ENCODE data around the gene GLIS1.
"Not testable (repeated sequence)": the region's sequence is repeated elsewhere in the genome, so short reads cannot be mapped to it uniquely, and the experiment has no call there.

The GLIS1 gene

GRCh38 chr1:53557830-53558738 lies 180.9 kb downstream of the GLIS1 start:
- no peak overlapping the region for H3K4me3 ChIP-seq (ENCODE audit: insufficient read depth, low read depth, low read length)
- no peaks in the 10 kb centered on the region for H3K36me3 ChIP-seq (ENCODE audit: control insufficient read depth, insufficient read depth, low read length)
- 86 to 88% methylated on average over 12 of the region's 12 CpGs for WGBS, 2 experiments
- H3K9me3 ChIP-seq (ENCODE audit: control insufficient read depth, low read length): no peaks in the 10 kb centered on the region
- H3K27me3 ChIP-seq (ENCODE audit: control insufficient read depth, insufficient read depth, low read length, poor library complexity, severe bottlenecking): no peaks in the 10 kb centered on the region
- H3K27ac ChIP-seq (ENCODE audit: insufficient read depth, low read depth, low read length, poor library complexity, severe bottlenecking): no peak overlapping the region
- peaks cover 9% of the 10 kb centered on the region for H3K4me1 ChIP-seq (ENCODE audit: control insufficient read depth, insufficient read depth, low read length)

- no peak overlapping the region for H3K27ac ChIP-seq (ENCODE audit: insufficient read depth, low read depth, low read length, poor library complexity, severe bottlenecking)
- H3K27me3 ChIP-seq (ENCODE audit: control insufficient read depth, insufficient read depth, low read length, poor library complexity, severe bottlenecking): no peaks in the 10 kb centered on the region
- H3K9me3 ChIP-seq (ENCODE audit: control insufficient read depth, low read length): no peaks in the 10 kb centered on the region
- 92 to 95% methylated on average over 4 of the region's 4 CpGs for WGBS, 2 experiments
- H3K4me1 ChIP-seq (ENCODE audit: control insufficient read depth, insufficient read depth, low read length): peaks cover 13% of the 10 kb centered on the region
- no peaks in the 10 kb centered on the region for H3K36me3 ChIP-seq (ENCODE audit: control insufficient read depth, insufficient read depth, low read length)
- H3K4me3 ChIP-seq (ENCODE audit: insufficient read depth, low read depth, low read length): no peak overlapping the region
These were observed 181.6 kb downstream of the GLIS1 start for GRCh38 chr1:53557369-53557768.

- 93 to 94% methylated on average over 3 of the region's 3 CpGs for WGBS, 2 experiments
- no peaks in the 10 kb centered on the region for H3K27me3 ChIP-seq (ENCODE audit: control insufficient read depth, insufficient read depth, low read length, poor library complexity, severe bottlenecking)
These were observed 182.2 kb downstream of the GLIS1 start for GRCh38 chr1:53556657-53557227.

GRCh38 chr1:53555620-53556326 lies 183.2 kb downstream of the GLIS1 start:
- not testable (repeated sequence) for H3K4me3 ChIP-seq (ENCODE audit: insufficient read depth, low read depth, low read length); H3K27ac ChIP-seq (ENCODE audit: insufficient read depth, low read depth, low read length, poor library complexity, severe bottlenecking); H3K27me3 ChIP-seq (ENCODE audit: control insufficient read depth, insufficient read depth, low read length, poor library complexity, severe bottlenecking); H3K9me3 ChIP-seq (ENCODE audit: control insufficient read depth, low read length); H3K36me3 ChIP-seq (ENCODE audit: control insufficient read depth, insufficient read depth, low read length)
- WGBS, 2 experiments: 93 to 99% methylated on average over 1 to 2 of the region's 2 CpGs
- H3K4me1 ChIP-seq (ENCODE audit: control insufficient read depth, insufficient read depth, low read length): peaks cover 22% of the 10 kb centered on the region

More at GRCh38 chr1:53556657-53557227, 182.2 kb downstream of the GLIS1 start:
- Histone ChIP-seq H3K27ac (ENCODE audit: insufficient read depth, low read depth, low read length, poor library complexity, severe bottlenecking) (no peak overlapping the region), H3K4me1 (ENCODE audit: control insufficient read depth, insufficient read depth, low read length) (peaks cover 18% of the 10 kb centered on the region), H3K36me3 (ENCODE audit: control insufficient read depth, insufficient read depth, low read length) (no peaks in the 10 kb centered on the region), H3K9me3 (ENCODE audit: control insufficient read depth, low read length) (no peaks in the 10 kb centered on the region), H3K4me3 (ENCODE audit: insufficient read depth, low read depth, low read length) (no peak overlapping the region)

- peaks cover 19% of the 10 kb centered on the region for H3K4me1 ChIP-seq (ENCODE audit: control insufficient read depth, insufficient read depth, low read length)
- H3K9me3 ChIP-seq (ENCODE audit: control insufficient read depth, low read length): no peaks in the 10 kb centered on the region
- no peaks in the 10 kb centered on the region for H3K36me3 ChIP-seq (ENCODE audit: control insufficient read depth, insufficient read depth, low read length)
- WGBS, 2 experiments: 92 to 95% methylated on average over 11 of the region's 11 CpGs
- H3K4me3 ChIP-seq (ENCODE audit: insufficient read depth, low read depth, low read length): no peak overlapping the region
- no peak overlapping the region for H3K27ac ChIP-seq (ENCODE audit: insufficient read depth, low read depth, low read length, poor library complexity, severe bottlenecking)
- no peaks in the 10 kb centered on the region for H3K27me3 ChIP-seq (ENCODE audit: control insufficient read depth, insufficient read depth, low read length, poor library complexity, severe bottlenecking)
These were observed 184.2 kb downstream of the GLIS1 start for GRCh38 chr1:53554592-53555305.

GRCh38 chr1:53553734-53554509 lies 185.0 kb downstream of the GLIS1 start:
- H3K36me3 ChIP-seq (ENCODE audit: control insufficient read depth, insufficient read depth, low read length): no peaks in the 10 kb centered on the region
- H3K4me1 ChIP-seq (ENCODE audit: control insufficient read depth, insufficient read depth, low read length): peaks cover 13% of the 10 kb centered on the region
- H3K27ac ChIP-seq (ENCODE audit: insufficient read depth, low read depth, low read length, poor library complexity, severe bottlenecking): no peak overlapping the region
- WGBS, 2 experiments: 88 to 90% methylated on average over 8 of the region's 8 CpGs
- H3K9me3 ChIP-seq (ENCODE audit: control insufficient read depth, low read length): no peaks in the 10 kb centered on the region
- no peaks in the 10 kb centered on the region for H3K27me3 ChIP-seq (ENCODE audit: control insufficient read depth, insufficient read depth, low read length, poor library complexity, severe bottlenecking)
- no peak overlapping the region for H3K4me3 ChIP-seq (ENCODE audit: insufficient read depth, low read depth, low read length)

- WGBS, 2 experiments: 92% methylated on average over 10 of the region's 10 CpGs
- no peak overlapping the region for H3K4me3 ChIP-seq (ENCODE audit: insufficient read depth, low read depth, low read length)
These were observed 185.8 kb downstream of the GLIS1 start for GRCh38 chr1:53552981-53553733.

GRCh38 chr1:53552146-53552861 lies 186.7 kb downstream of the GLIS1 start:
- no peaks in the 10 kb centered on the region for H3K9me3 ChIP-seq (ENCODE audit: control insufficient read depth, low read length)
- no peaks in the 10 kb centered on the region for H3K27me3 ChIP-seq (ENCODE audit: control insufficient read depth, insufficient read depth, low read length, poor library complexity, severe bottlenecking)
- no peak overlapping the region for H3K4me3 ChIP-seq (ENCODE audit: insufficient read depth, low read depth, low read length)
- peaks cover 13% of the 10 kb centered on the region for H3K4me1 ChIP-seq (ENCODE audit: control insufficient read depth, insufficient read depth, low read length)
- H3K36me3 ChIP-seq (ENCODE audit: control insufficient read depth, insufficient read depth, low read length): no peaks in the 10 kb centered on the region
- WGBS, 2 experiments: 23 to 27% methylated on average over 10 of the region's 10 CpGs
- H3K27ac ChIP-seq (ENCODE audit: insufficient read depth, low read depth, low read length, poor library complexity, severe bottlenecking): no peak overlapping the region

More at GRCh38 chr1:53552981-53553733, 185.8 kb downstream of the GLIS1 start:
- no peaks in the 10 kb centered on the region for H3K36me3 ChIP-seq (ENCODE audit: control insufficient read depth, insufficient read depth, low read length)
- H3K27ac ChIP-seq (ENCODE audit: insufficient read depth, low read depth, low read length, poor library complexity, severe bottlenecking): no peak overlapping the region
- no peaks in the 10 kb centered on the region for H3K27me3 ChIP-seq (ENCODE audit: control insufficient read depth, insufficient read depth, low read length, poor library complexity, severe bottlenecking)
- peaks cover 13% of the 10 kb centered on the region for H3K4me1 ChIP-seq (ENCODE audit: control insufficient read depth, insufficient read depth, low read length)
- no peaks in the 10 kb centered on the region for H3K9me3 ChIP-seq (ENCODE audit: control insufficient read depth, low read length)
